Tibial nerve (tissue), 4 donors: ENCODE results near the gene TJAP1.

Experiments
- CTCF ChIP-seq, 5 experiments: fragments of 200-600 bp in 3 of 5; fragments of 450-650 bp in 2 of 5; sonication (generic) in 3 of 5; IDR thresholded peaks; one replicate each; pipeline ENCODE4 v1.5.1; 2016 to 2019; ENCODE audit warnings: antibody characterized with exemption in 5 of 5, mild to moderate bottlenecking in 3 of 5, moderate library complexity in 2 of 5
- EP300 ChIP-seq, 2 donors: sonication (generic); formaldehyde crosslinking; IDR thresholded peaks; one replicate each; pipeline ENCODE4 v1.6.1; 2017; ENCODE audit warnings: antibody characterized with exemption in 2 of 2, mild to moderate bottlenecking in 1 of 2
- POLR2A ChIP-seq, 2 donors: fragments of 450-650 bp; IDR thresholded peaks; one replicate each; pipeline ENCODE4 v1.6.1; 2017; ENCODE audit warnings: antibody characterized with exemption in 2 of 2, mild to moderate bottlenecking in 2 of 2, moderate library complexity in 2 of 2

- no peak for TF ChIP-seq CTCF (IDR thresholded peaks at IDR 0.05)
- TF ChIP-seq POLR2A (IDR thresholded peaks at IDR 0.05), result no peak
- TF ChIP-seq EP300 (IDR thresholded peaks at IDR 0.05), result no peak
These were observed 47.2 kb downstream of the TJAP1 start for GRCh38 chr6:43524483-43524961.
